AG04449 (cell line): ENCODE data around the gene GDAP2.

Experiments
- CTCF ChIA-PET: fragments of 350-600 bp; formaldehyde crosslinking; extraction: SDS; loops from one replicate; lab custom pipeline; 2021; ENCODE audit warnings: antibody characterized with exemption; lab: Yijun Ruan, JAX
- POLR2A ChIA-PET: fragments of 400-600, 350-600 bp; formaldehyde crosslinking; extraction: SDS; loops from one replicate; lab custom pipeline; 2020; ENCODE audit warnings: antibody characterized with exemption, inconsistent platforms; lab: Yijun Ruan, JAX
- DNase-seq: peaks from one replicate; pipeline ENCODE4 v3.0.0-alpha.2; 2010; ENCODE audit warnings: low read depth, low spot score
- H3K4me3 ChIP-seq: 2 replicates; pipeline ENCODE4 v1.5.1; 2011; ENCODE audit warnings: low read depth, mild to moderate bottlenecking, control low read depth, low read length
- CTCF ChIP-seq: IDR thresholded peaks from one replicate; pipeline ENCODE4 v1.5.1; 2011; ENCODE audit warnings: mild to moderate bottlenecking, moderate library complexity, low read length, control low read depth, inconsistent platforms; ENCODE audit not compliant: insufficient read depth; ENCODE audit errors: missing control alignments

Gene GDAP2

DNA sequence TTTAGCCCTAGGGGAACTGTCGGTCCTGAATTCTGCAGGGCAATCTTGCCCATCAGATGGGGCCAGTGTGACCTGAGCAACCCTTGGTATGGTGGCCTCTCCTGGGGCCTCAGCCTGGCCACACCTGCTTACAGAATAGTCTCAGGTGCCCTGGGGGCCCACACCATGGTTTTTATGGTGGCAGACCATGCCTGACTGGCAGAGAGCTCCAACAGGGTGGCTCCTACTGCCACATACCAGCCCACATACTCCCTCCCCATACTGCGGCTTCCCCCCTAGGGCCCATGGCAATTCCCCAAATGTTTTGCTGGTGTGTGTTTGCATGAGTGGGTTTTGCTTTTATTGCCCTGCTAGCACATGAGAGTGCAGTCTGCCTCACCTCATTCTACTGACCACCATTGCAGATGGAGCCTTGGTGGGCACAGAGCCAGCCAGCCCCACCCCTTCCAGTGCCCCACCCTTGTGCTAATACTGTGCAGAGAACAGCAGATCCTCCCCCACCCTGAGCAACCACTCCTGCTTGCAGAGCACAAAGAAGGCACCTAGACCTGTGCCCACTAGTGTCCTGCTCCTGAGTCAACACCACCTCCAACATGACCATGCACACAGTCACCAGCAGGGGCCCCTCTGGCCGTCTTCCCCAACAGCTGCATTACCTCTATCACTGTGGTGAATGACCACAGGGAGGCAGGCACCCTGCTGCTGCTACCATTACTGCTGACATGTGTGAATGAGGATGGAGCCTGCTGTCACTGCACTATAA lies 86.8 kb downstream of the GDAP2 start:
- POLR2A ChIA-PET, result no interaction called here
- CTCF ChIA-PET, result interaction anchor here (1.5 kb wide), 1 partner anchor 88 kb away, joined by 3 read pairs; no protein-coding TSS in a partner anchor
- H3K4me3 ChIP-seq, result no peak overlapping the region
- DNase-seq, result no peak
- TF ChIP-seq CTCF, result no peak

- POLR2A ChIA-PET, result no interaction called here
- CTCF ChIA-PET, result interaction anchor here (1.5 kb wide), 1 partner anchor 87 kb away, joined by 3 read pairs; no protein-coding TSS in a partner anchor
- TF ChIP-seq CTCF, result no peak
- no peak overlapping the region for H3K4me3 ChIP-seq
- DNase-seq, result no peak
These were observed 88.2 kb downstream of the GDAP2 start for GRCh38 chr1:117841117-117841650.

DNA sequence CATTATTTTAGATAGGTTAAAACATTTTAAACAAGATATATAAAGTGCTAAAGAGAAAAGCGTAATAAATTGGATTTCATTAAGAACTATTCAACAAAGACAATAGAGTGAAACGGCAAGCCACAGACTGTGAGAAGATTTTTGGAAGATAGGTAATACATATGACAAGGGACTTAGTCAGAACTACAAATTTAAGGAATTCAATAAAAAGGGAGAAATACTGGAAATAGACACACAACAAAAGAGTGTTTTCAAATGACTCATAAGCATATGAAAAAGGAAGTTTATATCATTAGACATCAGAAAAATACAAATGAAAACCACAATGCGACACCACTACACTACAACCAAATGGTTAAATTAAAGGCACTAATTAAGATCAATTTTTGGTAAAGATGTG lies 90.5 kb downstream of the GDAP2 start:
- no peak for TF ChIP-seq CTCF
- DNase-seq, result no peak
- ChIA-PET POLR2A (no interaction called here), CTCF (no interaction called here)
- H3K4me3 ChIP-seq, result no peak overlapping the region

DNA sequence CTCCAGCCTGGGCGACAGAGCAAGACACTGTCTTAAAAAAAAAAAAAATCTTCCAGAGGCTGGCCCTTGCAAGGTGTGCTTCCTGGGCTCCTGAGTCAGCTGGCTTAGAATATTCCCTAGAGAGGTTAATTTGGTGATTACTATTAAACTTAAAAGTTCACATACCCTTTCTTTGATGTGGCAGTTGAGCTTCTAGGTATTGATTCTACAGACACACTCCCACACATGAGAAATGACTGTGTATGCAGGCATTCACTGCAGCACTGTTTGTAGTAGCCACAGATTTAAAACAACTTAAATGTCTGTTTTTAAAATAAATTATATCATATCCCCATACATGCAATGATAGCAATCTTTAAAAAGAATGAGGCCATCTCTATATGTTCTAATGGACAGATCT lies 93.4 kb downstream of the GDAP2 start:
- no peak overlapping the region for H3K4me3 ChIP-seq
- POLR2A ChIA-PET, result no interaction called here
- no peak for DNase-seq
- CTCF ChIA-PET, result no interaction called here
- TF ChIP-seq CTCF, result no peak

GRCh38 chr1:117834416-117834815 lies 95.0 kb downstream of the GDAP2 start:
- DNase-seq, result no peak
- ChIA-PET CTCF (interaction anchor here (1.1 to 1.4 kb wide), 2 partner anchors 11 to 12 kb away, joined by 3 read pairs; no protein-coding TSS in a partner anchor), POLR2A (no interaction called here)
- TF ChIP-seq CTCF, result no peak
- no peak overlapping the region for H3K4me3 ChIP-seq

- CTCF ChIA-PET, result no interaction called here
These were observed 97.0 kb downstream of the GDAP2 start for GRCh38 chr1:117832453-117832852.

More at GRCh38 chr1:117832453-117832852, 97.0 kb downstream of the GDAP2 start:
- no peak overlapping the region for H3K4me3 ChIP-seq
- no peak for DNase-seq
- POLR2A ChIA-PET, result no interaction called here
- no peak for TF ChIP-seq CTCF
